Measurements from ENCODE around the gene FYCO1.

Gene FYCO1

GRCh38 chr3:45969953-45970352 lies 25.7 kb downstream of the FYCO1 start:
- no peaks in the 10 kb centered on the region for H4K20me1 ChIP-seq (ENCODE audit: insufficient read depth, low read length, poor library complexity, severe bottlenecking)
- H3K4me3 ChIP-seq (ENCODE audit: low read length, poor library complexity, severe bottlenecking), result no peak overlapping the region
- H2AFZ ChIP-seq (ENCODE audit: low read length), result no peak overlapping the region
- peaks cover 28% of the 10 kb centered on the region for H3K4me1 ChIP-seq (ENCODE audit: insufficient read depth, low read length, poor library complexity, severe bottlenecking)
- H3K36me3 ChIP-seq (ENCODE audit: insufficient read depth, low read length), result peaks cover 41% of the 10 kb centered on the region; the same call in 1 of the 2 replicates
- no peaks in the 10 kb centered on the region for H3F3A ChIP-seq (ENCODE audit: low read depth)
- H3K27me3 ChIP-seq (ENCODE audit: insufficient read depth, low read length, poor library complexity, severe bottlenecking), result no peaks in the 10 kb centered on the region
- H3K79me2 ChIP-seq (ENCODE audit: insufficient read depth, low read length), result no peaks in the 10 kb centered on the region
- H3K9me2 ChIP-seq (replicated peaks; ENCODE audit: low read depth, low read length), result no peaks in the 10 kb centered on the region
- H3K9me3 ChIP-seq (ENCODE audit: insufficient read depth, low read depth, low read length), result no peaks in the 10 kb centered on the region
- no peak overlapping the region for H3K4me2 ChIP-seq (ENCODE audit: low read depth, low read length, poor library complexity, severe bottlenecking)
- no peak for TF ChIP-seq EZH2phosphoT487 (IDR thresholded peaks at IDR 0.05; ENCODE audit: borderline replicate concordance)
- no peak for TF ChIP-seq CTCF (conservative IDR thresholded peaks at IDR 0.05; ENCODE audit: low read length)
- H3K9ac ChIP-seq (ENCODE audit: low read depth, low read length, poor library complexity, severe bottlenecking), result no peak overlapping the region

GRCh38 chr3:45969116-45969515 lies 26.5 kb downstream of the FYCO1 start:
- Histone ChIP-seq H3K79me2 (ENCODE audit: insufficient read depth, low read length) (no peaks in the 10 kb centered on the region), H3K9me2 (replicated peaks; ENCODE audit: low read depth, low read length) (no peaks in the 10 kb centered on the region), H3K27me3 (ENCODE audit: insufficient read depth, low read length, poor library complexity, severe bottlenecking) (no peaks in the 10 kb centered on the region), H3K4me2 (ENCODE audit: low read depth, low read length, poor library complexity, severe bottlenecking) (no peak overlapping the region), H3K36me3 (ENCODE audit: insufficient read depth, low read length) (peaks cover 42% of the 10 kb centered on the region; the same call in 1 of the 2 replicates), H3K4me1 (ENCODE audit: insufficient read depth, low read length, poor library complexity, severe bottlenecking) (peaks cover 27% of the 10 kb centered on the region), H3F3A (ENCODE audit: low read depth) (no peaks in the 10 kb centered on the region), H3K9ac (ENCODE audit: low read depth, low read length, poor library complexity, severe bottlenecking) (no peak overlapping the region), H4K20me1 (ENCODE audit: insufficient read depth, low read length, poor library complexity, severe bottlenecking) (no peaks in the 10 kb centered on the region), H3K4me3 (ENCODE audit: low read length, poor library complexity, severe bottlenecking) (no peak overlapping the region), H2AFZ (ENCODE audit: low read length) (no peak overlapping the region), H3K9me3 (ENCODE audit: insufficient read depth, low read depth, low read length) (no peaks in the 10 kb centered on the region)
- TF ChIP-seq CTCF (conservative IDR thresholded peaks at IDR 0.05; ENCODE audit: low read length), result no peak
- no peak for TF ChIP-seq EZH2phosphoT487 (IDR thresholded peaks at IDR 0.05; ENCODE audit: borderline replicate concordance)

- Histone ChIP-seq H3K4me2 (ENCODE audit: low read depth, low read length, poor library complexity, severe bottlenecking) (no peak overlapping the region), H3K36me3 (ENCODE audit: insufficient read depth, low read length) (peaks cover 43% of the 10 kb centered on the region; the same call in 1 of the 2 replicates), H3K79me2 (ENCODE audit: insufficient read depth, low read length) (no peaks in the 10 kb centered on the region), H3K27me3 (ENCODE audit: insufficient read depth, low read length, poor library complexity, severe bottlenecking) (no peaks in the 10 kb centered on the region), H3K4me1 (ENCODE audit: insufficient read depth, low read length, poor library complexity, severe bottlenecking) (peaks cover 27% of the 10 kb centered on the region), H3K9me3 (ENCODE audit: insufficient read depth, low read depth, low read length) (no peaks in the 10 kb centered on the region), H3K4me3 (ENCODE audit: low read length, poor library complexity, severe bottlenecking) (no peak overlapping the region), H3F3A (ENCODE audit: low read depth) (no peaks in the 10 kb centered on the region), H4K20me1 (ENCODE audit: insufficient read depth, low read length, poor library complexity, severe bottlenecking) (no peaks in the 10 kb centered on the region), H3K9ac (ENCODE audit: low read depth, low read length, poor library complexity, severe bottlenecking) (no peak overlapping the region), H2AFZ (ENCODE audit: low read length) (no peak overlapping the region), H3K9me2 (replicated peaks; ENCODE audit: low read depth, low read length) (no peaks in the 10 kb centered on the region)
- TF ChIP-seq EZH2phosphoT487 (IDR thresholded peaks at IDR 0.05; ENCODE audit: borderline replicate concordance) (no peak), CTCF (conservative IDR thresholded peaks at IDR 0.05; ENCODE audit: low read length) (no peak)
Measured at GRCh38 chr3:45968706-45969105, 26.9 kb downstream of the FYCO1 start.
